Measurements from ENCODE around the gene BCO2.

DNA sequence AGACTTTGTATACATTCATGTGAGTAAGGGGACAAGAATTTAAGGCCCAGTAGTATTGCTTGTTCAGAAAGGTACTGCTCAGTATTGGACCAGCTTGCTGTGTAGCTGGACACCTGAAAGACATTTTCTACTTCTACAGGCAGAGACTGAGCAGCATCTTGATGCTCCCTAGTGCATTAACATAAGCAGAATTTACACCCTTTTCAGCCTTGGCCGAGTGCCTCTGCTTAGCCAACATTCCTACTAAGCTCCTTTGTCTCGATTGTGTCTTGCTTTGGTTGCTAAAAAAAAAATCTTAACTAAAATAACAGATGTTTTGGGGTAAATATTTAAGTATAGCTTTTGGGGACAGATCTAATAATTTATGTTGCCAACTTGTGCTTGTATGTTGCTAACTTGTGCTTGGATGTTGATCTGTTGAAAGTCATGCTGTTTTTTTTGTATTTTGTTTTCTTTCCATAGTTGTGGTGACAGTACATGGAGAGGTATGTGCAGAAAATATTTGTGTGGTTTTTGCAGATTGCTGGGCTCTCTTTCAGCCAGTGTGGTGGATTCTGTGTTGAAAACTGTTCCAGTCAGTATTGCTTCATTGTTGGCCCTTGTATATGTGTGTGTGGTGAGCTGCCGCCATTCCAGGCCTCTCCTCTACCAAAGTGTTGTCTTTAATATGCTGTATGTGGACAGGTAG is 54.6 kb downstream of the BCO2 start:
- TF ChIP-seq, protein P1, sequence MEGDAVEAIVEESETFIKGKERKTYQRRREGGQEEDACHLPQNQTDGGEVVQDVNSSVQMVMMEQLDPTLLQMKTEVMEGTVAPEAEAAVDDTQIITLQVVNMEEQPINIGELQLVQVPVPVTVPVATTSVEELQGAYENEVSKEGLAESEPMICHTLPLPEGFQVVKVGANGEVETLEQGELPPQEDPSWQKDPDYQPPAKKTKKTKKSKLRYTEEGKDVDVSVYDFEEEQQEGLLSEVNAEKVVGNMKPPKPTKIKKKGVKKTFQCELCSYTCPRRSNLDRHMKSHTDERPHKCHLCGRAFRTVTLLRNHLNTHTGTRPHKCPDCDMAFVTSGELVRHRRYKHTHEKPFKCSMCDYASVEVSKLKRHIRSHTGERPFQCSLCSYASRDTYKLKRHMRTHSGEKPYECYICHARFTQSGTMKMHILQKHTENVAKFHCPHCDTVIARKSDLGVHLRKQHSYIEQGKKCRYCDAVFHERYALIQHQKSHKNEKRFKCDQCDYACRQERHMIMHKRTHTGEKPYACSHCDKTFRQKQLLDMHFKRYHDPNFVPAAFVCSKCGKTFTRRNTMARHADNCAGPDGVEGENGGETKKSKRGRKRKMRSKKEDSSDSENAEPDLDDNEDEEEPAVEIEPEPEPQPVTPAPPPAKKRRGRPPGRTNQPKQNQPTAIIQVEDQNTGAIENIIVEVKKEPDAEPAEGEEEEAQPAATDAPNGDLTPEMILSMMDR (IDR thresholded peaks at IDR 0.05), result no peak
- no peak for TF ChIP-seq POLR2A (IDR thresholded peaks at IDR 0.05)

All from esophagus squamous epithelium (tissue), 4 donors.